Fibroblast of skin of right quadriceps (primary cell): ENCODE data around the gene PDE11A.

Experiments used
- DNase-seq: peaks from one replicate; pipeline ENCODE4 v3.0.0-alpha.2; 2013

Gene PDE11A

DNA sequence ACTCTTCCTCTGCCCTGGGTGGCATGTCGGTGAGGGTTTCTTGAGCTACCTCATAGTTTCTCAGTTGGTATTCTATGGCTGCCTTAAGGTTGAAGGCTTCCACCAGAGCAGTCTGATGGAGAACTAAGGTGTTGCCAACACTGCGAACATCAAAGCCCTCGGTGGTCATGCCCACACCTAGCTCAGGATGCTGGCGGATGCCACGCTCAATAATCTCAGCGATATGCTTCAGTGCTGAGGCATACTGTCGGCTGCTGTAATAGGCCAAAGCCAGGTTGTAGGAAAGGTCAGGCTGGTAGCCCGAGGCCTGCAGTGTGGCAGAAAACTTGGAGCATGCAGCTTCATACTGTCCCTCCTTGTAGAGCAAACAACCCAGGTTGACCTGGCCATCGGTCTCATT lies 454.7 kb downstream of the PDE11A start:
- no peak for DNase-seq

DNA sequence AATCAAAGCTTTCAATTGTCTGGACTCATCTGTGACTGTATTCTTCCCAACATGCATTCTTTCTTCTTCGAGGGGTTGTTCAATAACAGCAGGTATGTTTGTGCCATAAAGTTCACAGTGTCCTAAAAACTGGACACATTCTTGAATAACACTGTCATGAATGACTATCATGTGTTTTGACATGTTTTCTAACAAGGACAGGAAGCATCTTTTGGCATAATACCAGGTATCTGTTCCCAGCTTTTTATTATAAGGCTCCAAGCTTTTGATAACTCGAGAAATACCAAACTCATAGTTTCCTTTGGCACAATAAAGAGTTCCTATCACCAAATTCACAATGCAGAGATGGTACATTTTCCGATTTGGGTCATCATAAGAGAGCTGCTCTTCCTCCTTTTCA lies 455.8 kb downstream of the PDE11A start:
- DNase-seq, result no peak

GRCh38 chr2:177616066-177616465 lies 456.5 kb downstream of the PDE11A start:
- DNase-seq, result no peak

DNA sequence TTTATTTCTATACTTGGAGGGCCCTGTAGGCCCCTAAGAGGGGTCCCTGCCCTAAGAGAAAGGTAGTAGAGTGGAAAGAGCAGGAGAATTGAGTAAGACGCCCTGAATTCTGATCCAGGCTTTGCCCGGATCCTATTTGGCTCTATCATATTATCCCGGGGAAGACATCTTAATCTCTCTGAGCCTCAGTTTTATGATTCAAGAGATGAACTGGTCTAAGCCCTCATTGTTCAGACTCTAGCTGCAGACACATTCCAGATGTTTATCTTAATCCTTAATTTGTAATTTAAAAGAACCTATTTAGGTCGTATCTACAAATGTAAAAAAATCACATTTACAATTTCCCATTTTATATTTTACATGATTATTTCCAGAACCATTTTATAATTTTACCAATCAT lies 459.9 kb downstream of the PDE11A start:
- no peak for DNase-seq

- no peak for DNase-seq
Measured at GRCh38 chr2:177611310-177611886, 461.2 kb downstream of the PDE11A start.

- no peak for DNase-seq
Measured at GRCh38 chr2:177610813-177611212, 461.8 kb downstream of the PDE11A start.

- peak; percentile 79 for DNase-seq
Measured at GRCh38 chr2:177606636-177607035, 465.9 kb downstream of the PDE11A start.

- DNase-seq, result peak; percentile 82
Measured at GRCh38 chr2:177604271-177605065, 468.1 kb downstream of the PDE11A start.

DNA sequence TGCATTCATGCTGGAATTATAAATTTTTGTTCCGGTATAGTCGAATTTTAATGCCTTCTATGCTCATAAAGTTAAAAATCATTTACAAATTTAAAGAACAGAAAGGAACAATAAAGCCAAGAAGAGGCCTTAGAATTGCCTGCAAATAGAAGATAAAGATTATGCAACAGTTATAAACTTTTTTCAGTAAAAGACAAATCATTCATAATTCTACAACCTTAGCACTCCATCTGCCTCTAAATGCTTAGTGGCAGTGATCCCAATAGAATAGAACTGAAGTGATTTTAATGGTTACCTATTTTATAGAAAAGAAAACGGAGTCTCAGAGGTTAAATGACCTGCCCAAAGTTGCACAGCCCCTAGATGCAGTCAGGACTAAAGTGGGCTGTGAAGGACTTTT lies 468.8 kb downstream of the PDE11A start:
- no peak for DNase-seq

DNA sequence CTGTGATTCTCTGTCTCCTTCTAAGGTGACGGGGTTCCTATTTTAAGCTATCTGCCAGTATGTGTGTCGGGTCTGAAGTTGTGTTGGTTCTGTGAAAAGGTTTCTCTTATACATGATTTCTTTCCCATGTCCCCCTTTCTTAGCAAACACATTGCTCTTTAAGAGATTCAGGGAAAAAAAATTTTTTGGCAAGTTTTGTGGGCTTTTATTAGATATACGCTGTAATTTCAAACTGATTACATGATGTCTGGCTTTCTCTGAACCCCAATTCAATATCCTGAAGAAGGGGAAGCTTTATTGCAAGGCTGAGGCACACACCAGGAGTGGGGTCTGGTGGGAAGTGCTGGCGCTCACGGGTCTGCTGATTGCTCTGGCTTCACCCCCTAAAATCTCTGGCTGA lies 469.4 kb downstream of the PDE11A start:
- DNase-seq, result no peak

DNA sequence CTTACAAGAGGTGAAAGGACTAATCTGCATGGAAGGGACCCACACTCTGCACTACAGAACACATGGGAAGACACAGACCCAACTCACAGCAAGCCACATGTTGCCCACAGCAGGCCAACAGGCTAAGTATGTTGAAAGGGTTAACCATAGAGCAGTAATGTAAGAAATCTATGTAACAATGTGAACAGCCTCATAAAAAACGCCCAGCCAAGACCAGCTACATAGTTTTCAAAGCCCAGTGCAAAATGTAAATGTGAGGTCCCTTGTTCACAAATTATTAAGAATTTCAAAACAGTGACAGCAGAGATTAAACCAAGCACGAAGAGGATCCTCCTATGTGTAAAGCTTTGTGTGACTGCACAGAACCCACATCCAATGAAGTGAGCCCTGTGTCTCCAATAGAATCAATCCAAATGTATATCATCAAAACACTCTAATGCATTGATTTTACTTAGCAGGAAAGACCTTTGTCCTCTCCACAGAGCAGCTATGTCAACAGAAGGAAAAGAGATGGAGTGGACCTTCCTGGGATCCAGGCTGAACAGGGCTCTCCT lies 469.9 kb downstream of the PDE11A start:
- DNase-seq, result no peak

- no peak for DNase-seq
Measured at GRCh38 chr2:177600917-177601316, 471.7 kb downstream of the PDE11A start.

DNA sequence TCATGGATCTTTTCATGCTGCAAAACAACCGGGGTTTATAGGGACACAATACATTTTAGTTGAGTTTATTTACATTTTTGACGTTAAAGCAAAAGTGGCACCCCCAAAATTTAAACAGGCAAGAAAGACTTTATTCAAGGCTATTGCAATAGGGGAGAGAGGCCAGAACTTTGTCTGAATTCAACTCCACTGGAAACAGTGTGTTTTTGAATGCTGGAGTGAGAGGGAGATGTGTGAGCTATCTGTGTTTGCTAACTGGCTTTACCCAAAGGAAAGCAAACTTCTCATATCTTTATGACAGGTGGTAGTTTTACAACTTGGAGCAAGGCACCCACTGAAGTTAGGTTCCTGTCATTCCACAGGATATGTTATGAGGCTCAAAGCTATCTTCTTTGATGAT lies 472.6 kb downstream of the PDE11A start:
- no peak for DNase-seq

GRCh38 chr2:177599139-177599688 lies 473.4 kb downstream of the PDE11A start:
- DNase-seq, result no peak

DNA sequence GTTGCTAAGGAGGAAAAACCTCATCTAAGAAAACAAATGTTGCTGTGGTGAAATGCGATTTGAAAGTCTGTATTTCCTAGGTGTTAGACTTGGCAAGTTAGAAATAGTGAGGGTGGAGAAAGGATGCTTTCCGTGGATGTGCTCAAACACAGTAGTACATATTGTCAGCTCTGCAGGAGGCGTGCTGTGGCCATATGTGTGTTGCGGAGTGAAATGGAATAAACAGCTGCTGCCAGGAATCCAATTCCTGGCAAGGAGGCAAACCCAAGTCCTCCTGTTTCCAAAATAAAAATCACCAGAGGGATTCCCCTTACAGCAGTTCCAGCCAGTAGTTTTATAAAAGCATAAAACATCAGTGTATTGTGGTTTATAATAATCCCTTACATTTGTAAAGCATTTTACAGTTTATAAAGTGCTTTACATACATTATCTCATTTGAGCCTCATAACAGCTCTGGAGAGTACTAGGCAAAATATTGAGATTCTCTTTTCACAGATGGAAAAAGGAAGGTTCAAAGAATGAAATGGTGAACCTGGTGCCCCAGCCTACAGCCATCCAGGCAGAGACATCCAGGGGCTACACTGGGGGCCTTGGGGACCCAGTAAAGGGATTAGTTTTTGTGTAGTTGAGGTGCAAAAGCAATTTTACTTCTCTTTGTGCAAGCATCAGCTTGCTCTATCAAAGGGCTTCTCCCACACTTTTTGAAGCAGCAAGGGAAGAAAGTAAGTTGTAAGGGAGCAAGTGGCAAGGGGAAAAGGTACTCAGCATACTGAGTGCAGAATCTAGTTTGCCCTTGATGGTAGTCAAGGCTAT lies 474.0 kb downstream of the PDE11A start:
- peak; percentile 73 for DNase-seq

- peak; percentile 33 for DNase-seq
Measured at GRCh38 chr2:177597759-177598158, 474.8 kb downstream of the PDE11A start.

GRCh38 chr2:177596866-177597265 lies 475.7 kb downstream of the PDE11A start:
- no peak for DNase-seq

DNA sequence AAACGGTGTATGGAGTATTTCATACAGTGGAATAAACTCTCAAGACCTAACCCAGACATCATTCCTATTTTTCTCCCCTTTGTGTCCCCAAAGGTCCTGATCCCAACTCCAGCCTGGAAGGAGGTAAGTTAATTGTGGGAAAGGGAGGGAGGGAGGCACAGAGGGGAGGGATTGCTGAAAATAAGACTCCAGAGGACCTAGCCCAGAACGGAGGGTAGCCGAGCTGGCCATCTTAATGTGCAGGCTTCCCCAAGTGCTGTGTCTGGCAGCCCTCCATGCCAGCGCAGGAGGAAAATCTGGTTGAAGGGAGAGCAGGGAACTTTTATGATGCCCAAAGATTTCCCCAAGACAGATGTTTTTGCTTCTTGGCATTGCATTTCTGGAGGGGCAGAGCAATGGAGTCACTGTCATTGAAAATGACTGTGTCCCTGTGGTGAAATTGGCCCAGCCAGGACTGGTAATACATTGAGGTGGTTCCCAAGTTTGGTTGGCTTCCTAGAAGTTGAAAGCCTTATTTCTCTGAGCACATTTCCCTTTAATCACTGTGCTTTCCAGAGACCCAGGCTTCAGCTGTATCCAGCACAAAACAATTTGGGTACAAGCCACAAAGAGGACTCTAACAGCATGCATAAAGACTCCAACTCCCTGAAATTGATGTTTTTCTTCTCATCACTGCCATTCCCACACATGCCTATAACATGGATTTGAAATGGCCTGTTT lies 477.3 kb downstream of the PDE11A start:
- no peak for DNase-seq

- DNase-seq, result no peak
Measured at GRCh38 chr2:177593402-177593801, 479.2 kb downstream of the PDE11A start.

DNA sequence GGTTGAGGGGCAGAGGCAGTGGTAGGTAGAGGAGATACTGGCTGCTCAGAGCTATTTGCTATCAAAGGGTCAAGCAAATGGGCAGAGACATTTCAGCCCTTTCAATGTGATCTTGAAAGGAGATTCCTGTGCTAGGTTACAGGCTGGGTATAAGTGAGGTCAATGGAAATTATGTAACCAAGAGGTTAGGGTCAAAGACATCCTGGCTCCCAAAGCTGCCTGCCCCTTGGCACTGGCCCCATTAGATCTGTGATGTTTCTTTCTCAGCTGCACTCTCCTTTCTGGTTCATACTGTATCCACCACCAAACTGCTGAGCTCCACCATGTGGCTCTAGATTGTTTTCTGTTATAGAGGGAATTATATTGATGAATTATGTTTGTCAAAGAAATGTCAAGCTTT lies 479.6 kb downstream of the PDE11A start:
- DNase-seq, result no peak

DNA sequence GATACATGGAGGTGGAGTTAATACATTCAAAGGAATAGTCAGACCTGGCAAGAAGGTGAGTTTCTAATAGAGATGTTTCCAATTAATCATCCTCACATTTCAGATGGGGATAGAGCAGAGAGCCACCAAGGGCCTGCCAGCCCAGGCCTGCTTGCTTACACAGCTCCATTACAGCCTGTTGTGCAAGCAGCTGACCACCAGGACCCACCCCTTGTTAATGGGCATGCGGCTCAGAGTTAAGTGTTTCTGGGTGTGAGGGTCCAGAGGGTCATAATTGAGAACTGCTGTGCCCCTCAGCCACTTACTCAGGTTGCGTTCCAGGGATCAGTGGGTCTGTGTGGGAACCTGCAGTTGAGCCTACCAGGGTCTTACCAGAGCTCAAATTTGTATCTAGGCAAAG lies 480.2 kb downstream of the PDE11A start:
- no peak for DNase-seq

- no peak for DNase-seq
Measured at GRCh38 chr2:177589186-177589585, 483.4 kb downstream of the PDE11A start.

DNA sequence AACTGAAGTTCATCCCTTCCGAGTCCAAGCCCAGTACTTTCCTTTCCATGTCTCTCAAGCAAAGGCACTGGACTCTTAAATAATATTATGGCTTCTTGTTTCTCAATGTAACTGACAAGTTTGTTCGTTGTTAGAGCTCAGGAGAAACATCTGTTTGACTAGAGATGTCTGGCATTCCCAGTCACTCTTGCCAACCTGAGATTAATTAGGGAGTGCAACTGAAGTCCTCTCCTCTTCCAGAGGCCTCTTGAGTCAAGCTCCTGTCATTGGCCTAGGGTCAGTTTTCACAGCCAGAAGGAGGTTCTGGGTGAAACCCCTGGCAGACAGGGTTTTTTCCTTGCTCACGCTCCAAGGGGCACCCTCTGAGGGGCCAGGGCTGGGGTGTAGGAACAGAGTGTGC lies 483.9 kb downstream of the PDE11A start:
- no peak for DNase-seq
